H1 (cell line): ENCODE results near the gene INPP4B. TPM values are rescaled to one million over a fixed set of nuclear protein-coding genes. Genes with fewer than 3 reads are reported as not detected.

Source experiments
- ASH2L ChIP-seq: fragments of 200-600, 300-600 bp; sonication (generic); IDR thresholded peaks from one replicate; pipeline ENCODE4 v1.7.1; 2017; ENCODE audit warnings: low read length
- CHD7 ChIP-seq: fragments of 300-600 bp; sonication (generic); IDR thresholded peaks from 2 replicates; pipeline ENCODE4 v1.7.1; 2012; ENCODE audit warnings: low read length, moderate library complexity, mild to moderate bottlenecking, inconsistent platforms; ENCODE audit not compliant: insufficient replicate concordance
- MAFK ChIP-seq: IDR thresholded peaks from 2 replicates; pipeline ENCODE4 v1.6.1; 2012; ENCODE audit warnings: low read depth, mild to moderate bottlenecking, improper control_type of control experiment, low read length
- POLR2A ChIP-seq, 2 experiments: IDR thresholded peaks; 1 replicate in 1 of 2; 2 replicates in 1 of 2; pipeline ENCODE4 v1.6.1; 2011; ENCODE audit warnings: low read depth in 2 of 2, low read length in 2 of 2, mild to moderate bottlenecking in 2 of 2; ENCODE audit errors: control extremely low read depth in 1 of 2
- SIN3A ChIP-seq, 2 experiments: IDR thresholded peaks in 1 of 2; conservative IDR thresholded peaks in 1 of 2; 2 replicates each; pipeline ENCODE4 v1.6.1; 2011 to 2012; ENCODE audit warnings: low read length in 2 of 2, improper control_type of control experiment in 1 of 2, low read depth in 1 of 2, mild to moderate bottlenecking in 1 of 2
- SUZ12 ChIP-seq: fragments of 200-600 bp; sonication (generic); IDR thresholded peaks from 2 replicates; pipeline ENCODE4 v1.6.1; 2012; ENCODE audit warnings: mild to moderate bottlenecking, inconsistent platforms, low read length, moderate library complexity, mixed read lengths
- USF2 ChIP-seq: IDR thresholded peaks from 2 replicates; pipeline ENCODE4 v1.6.1; 2011; ENCODE audit warnings: low read length, improper control_type of control experiment
- polyA plus RNA-seq, 7 experiments: library from polyadenylated mRNA; depleted of rRNA in 3 of 7; stranded (reverse) in 5 of 7; unstranded in 2 of 7; fragments of >200 nt in 5 of 7; fragments of 200-250 nt in 2 of 7; gene quantifications; 1 replicate in 5 of 7; 2 replicates in 1 of 7; 4 replicates in 1 of 7; pipeline versions ENCODE4 v1.2.1 to v1.2.3, GENCODE V29; 2011 to 2013; ENCODE audit warnings: missing spikeins in 2 of 7, mixed read lengths in 2 of 7
- total RNA-seq: library from RNA; stranded (reverse); fragmentation: NEBNext Ultra II Directional; extraction: Animal tissue kit (Norgen Biotek cat#: 25700); gene quantifications from 2 replicates; pipeline ENCODE4 v1.2.1, GENCODE V29; 2021

Gene INPP4B
- total and polyA plus RNA-seq, 2 of the 8 experiments (the other 6 are each of a cell fraction or from before 2014, with no cell fraction given) = 0.11 to 0.54 TPM

- no peak for TF ChIP-seq MAFK
- no peak for TF ChIP-seq CHD7
- TF ChIP-seq POLR2A (IDR thresholded peaks at IDR 0.05; ENCODE audit: control extremely low read depth in 1 of 2, low read depth in 2 of 2, low read length in 2 of 2) = no peak
- TF ChIP-seq SUZ12 = no peak
- no peak for TF ChIP-seq USF2
- no peak for TF ChIP-seq ASH2L
- TF ChIP-seq SIN3A (conservative IDR thresholded peaks at IDR 0.05 in 1 of 2, IDR thresholded peaks at IDR 0.05 in 1 of 2; ENCODE audit: low read depth in 1 of 2, low read length in 2 of 2) = no peak
- TF ChIP-seq, all 59 proteins: peak for 0
Observed at GRCh38 chr4:142581881-142582280, 264.2 kb downstream of the INPP4B start (continued).
